HK-2 (cell line): ENCODE data around the gene SVEP1.

ENCODE experiments used
- DNase-seq: peaks from one replicate; pipeline ENCODE4 v3.0.0-alpha.2; 2018; ENCODE audit not compliant: unreplicated experiment

Gene SVEP1

GRCh38 chr9:110526426-110526825 lies 53.1 kb downstream of the SVEP1 start:
- no peak for DNase-seq

GRCh38 chr9:110521206-110521605 lies 58.3 kb downstream of the SVEP1 start:
- DNase-seq, result no peak

- DNase-seq, result no peak
Measured at GRCh38 chr9:110520120-110520701, 59.3 kb downstream of the SVEP1 start.

- DNase-seq, result no peak
Measured at GRCh38 chr9:110517483-110517882, 62.1 kb downstream of the SVEP1 start.

GRCh38 chr9:110514897-110515296 lies 64.6 kb downstream of the SVEP1 start:
- no peak for DNase-seq

GRCh38 chr9:110512817-110513216 lies 66.7 kb downstream of the SVEP1 start:
- DNase-seq, result no peak

GRCh38 chr9:110509792-110510191 lies 69.7 kb downstream of the SVEP1 start:
- no peak for DNase-seq

GRCh38 chr9:110502842-110503241 lies 76.7 kb downstream of the SVEP1 start:
- no peak for DNase-seq

GRCh38 chr9:110499608-110500007 lies 79.9 kb downstream of the SVEP1 start:
- DNase-seq, result no peak

GRCh38 chr9:110487196-110487595 lies 92.3 kb downstream of the SVEP1 start:
- no peak for DNase-seq

- DNase-seq, result no peak
Measured at GRCh38 chr9:110486218-110486617, 93.3 kb downstream of the SVEP1 start.

GRCh38 chr9:110479481-110479880 lies 100.1 kb downstream of the SVEP1 start:
- no peak for DNase-seq

- DNase-seq, result no peak
Measured at GRCh38 chr9:110476251-110476650, 103.3 kb downstream of the SVEP1 start.

- DNase-seq, result no peak
Measured at GRCh38 chr9:110472111-110472510, 107.4 kb downstream of the SVEP1 start.

GRCh38 chr9:110468950-110469349 lies 110.6 kb downstream of the SVEP1 start:
- no peak for DNase-seq

- no peak for DNase-seq
Measured at GRCh38 chr9:110465190-110465589, 114.4 kb downstream of the SVEP1 start.

GRCh38 chr9:110464321-110464720 lies 115.2 kb downstream of the SVEP1 start:
- DNase-seq, result no peak

GRCh38 chr9:110463499-110463898 lies 116.0 kb downstream of the SVEP1 start:
- no peak for DNase-seq

GRCh38 chr9:110457245-110457644 lies 122.3 kb downstream of the SVEP1 start:
- no peak for DNase-seq

- no peak for DNase-seq
Measured at GRCh38 chr9:110456681-110457080, 122.9 kb downstream of the SVEP1 start.

- no peak for DNase-seq
Measured at GRCh38 chr9:110455860-110456259, 123.7 kb downstream of the SVEP1 start.

- no peak for DNase-seq
Measured at GRCh38 chr9:110452227-110452801, 127.2 kb downstream of the SVEP1 start.

GRCh38 chr9:110451726-110452125 lies 127.8 kb downstream of the SVEP1 start:
- DNase-seq, result no peak

GRCh38 chr9:110447476-110447875 lies 132.1 kb downstream of the SVEP1 start:
- no peak for DNase-seq
